Cortex of kidney (tissue), 1 donor: ENCODE data around the gene PTPRE.

Source experiments
- DNase-seq: peaks from one replicate; lab custom pipeline; 2025; lab: John Stamatoyannopoulos, UW

PTPRE gene

DNA sequence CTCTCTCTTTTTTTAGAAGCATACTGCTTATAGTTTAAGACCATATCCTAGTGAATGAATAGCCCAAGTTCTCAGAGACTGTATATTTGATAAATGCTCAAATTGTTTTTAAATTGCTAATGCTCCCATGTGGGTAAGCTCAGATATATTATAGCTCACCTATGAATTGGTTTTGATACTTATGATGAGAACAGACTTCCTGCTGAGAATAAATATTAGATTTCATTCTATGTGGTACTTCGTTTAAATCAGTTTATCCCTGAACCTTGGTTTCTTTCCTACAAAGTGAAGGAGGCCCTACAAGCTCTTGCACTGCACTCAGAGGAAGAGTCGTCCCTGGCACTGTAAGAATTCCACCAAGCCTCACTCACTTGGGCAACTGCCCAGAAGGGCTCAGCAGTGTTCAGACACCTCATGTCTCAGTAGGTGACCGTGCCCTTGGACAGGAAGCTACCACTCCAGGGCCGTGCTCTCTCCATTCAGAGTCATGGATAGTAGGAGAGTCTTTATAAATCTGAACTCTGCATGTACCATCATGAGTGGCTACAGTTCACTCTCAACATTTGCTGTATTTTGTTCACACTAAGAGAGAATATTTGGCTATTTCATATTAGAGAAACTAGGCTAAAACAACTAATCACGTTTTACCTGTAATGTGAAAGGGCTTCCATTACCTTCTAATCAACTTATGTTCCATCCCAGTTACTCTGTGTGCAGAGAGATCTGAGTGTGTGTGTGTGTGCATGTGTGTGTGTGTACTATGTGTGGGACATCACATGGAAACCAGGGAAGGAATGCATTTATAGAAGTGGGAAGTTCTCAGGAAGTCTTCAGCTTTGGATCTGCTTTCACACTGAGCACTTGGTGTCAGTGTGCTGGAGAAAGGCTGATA is 93.8 kb downstream of the PTPRE start:
- no peak for DNase-seq

- DNase-seq: no peak
Observed at GRCh38 chr10:128001363-128001745, 94.5 kb downstream of the PTPRE start.

GRCh38 chr10:128001849-128002248 is 94.9 kb downstream of the PTPRE start:
- no peak for DNase-seq

- no peak for DNase-seq
Observed at GRCh38 chr10:128003521-128003920, 96.6 kb downstream of the PTPRE start.

DNA sequence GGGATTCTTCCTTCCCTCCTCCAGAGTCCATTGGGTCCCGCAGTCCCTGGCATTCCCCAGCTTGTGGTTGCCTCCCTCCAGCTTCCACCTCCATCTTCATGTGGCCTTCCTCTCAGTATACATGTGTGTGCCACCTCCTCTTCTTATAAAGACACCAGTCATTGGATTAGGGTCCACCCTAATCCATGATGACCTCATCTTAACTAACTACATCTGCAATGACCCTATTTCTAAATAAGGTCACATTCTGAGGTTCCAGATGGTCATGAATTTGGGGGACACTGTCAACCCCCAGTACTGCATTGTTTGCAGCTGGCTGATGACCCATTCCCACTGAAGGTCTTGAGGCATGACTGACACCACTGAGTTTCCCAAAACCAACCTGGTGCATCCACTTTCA is 99.0 kb downstream of the PTPRE start:
- DNase-seq: no peak

DNA sequence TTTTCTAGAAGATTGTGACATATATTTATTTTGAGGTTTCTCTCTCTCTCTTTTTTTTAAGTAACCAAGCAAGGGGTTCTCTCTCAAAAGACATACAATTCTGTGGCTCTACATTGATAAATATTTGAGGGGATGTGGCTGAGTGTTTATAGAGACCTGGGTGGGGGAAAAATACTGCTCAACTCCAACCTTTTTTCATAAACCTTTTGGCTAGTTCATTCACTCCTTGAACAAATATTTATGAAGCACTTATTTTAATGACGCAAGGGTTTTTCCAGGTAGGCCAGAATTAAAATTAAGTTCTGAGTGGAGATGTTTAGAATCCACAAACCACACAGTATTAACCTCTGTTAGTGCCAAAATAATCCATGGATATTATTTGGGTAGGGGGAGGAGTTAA is 100.2 kb downstream of the PTPRE start:
- DNase-seq: no peak

GRCh38 chr10:128007971-128008370 is 101.1 kb downstream of the PTPRE start:
- no peak for DNase-seq

DNA sequence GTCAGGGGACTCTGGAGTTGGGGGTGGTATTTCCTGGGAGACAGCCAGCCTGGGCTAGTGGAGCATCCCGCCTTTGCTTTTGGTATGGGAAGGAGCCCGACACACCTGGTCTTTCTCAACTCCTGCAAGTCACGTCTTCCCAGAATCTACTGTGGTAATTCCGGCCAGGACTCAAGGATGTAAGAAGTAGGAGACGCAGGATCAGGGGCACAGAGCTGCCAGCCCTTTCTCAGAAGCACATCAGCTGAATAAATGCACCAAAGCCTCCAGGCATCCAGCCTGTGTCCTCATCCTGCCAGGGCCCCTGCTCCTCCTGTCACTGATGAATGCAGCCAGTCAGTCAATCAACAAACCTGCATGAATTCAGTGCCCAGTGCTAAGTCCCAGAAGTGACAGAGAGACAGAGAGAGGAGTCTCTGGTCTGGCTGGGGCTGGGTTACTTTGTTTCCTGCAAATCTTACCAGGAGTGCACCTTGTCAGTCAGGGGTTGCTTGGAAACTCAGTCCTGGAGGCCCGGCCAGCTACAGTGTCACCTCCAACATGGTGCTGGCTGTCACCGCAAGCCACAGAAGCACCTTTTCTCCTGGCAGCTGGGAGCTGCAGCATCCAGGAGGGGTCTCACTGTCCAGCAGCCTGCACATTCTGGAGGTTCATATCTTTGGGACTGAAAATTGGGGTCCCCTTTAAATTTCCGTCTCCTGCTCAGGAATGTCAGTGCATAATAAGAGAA is 101.8 kb downstream of the PTPRE start:
- DNase-seq: no peak

DNA sequence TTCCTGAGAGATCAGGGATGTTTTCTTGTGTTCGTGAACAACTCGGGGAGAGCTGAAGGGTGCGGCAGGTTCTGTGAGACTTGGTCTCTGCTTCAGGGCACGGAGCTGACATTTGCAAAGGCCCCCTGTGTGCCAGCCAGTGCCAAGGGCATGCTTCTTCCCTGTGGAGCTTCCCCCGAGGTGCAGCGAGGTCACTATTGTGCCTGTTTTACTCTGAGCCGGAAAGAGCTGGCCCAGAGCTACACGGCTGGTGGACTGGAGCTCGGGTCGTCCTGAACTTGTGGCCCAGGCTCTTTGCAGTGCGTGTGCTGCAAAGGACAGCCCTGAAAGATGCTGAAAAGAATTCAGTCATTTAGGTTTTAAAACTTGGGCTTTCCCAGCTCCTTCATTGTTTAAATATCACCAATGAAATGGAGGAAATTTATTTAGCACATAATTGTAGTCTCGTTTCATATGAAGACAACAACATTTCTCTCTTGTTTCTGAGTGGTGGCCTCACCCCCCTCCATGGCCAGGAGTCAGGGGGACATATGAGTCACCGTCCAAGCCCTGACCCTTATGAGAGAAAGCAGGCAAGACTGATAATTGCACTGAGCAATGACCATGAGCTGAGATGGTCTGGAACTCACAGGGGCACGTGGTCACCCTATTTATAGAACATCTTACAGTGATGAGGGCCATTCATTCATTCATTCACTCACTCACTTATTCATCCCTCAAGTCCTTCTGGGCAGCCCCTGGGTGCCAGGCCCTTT is 102.6 kb downstream of the PTPRE start:
- DNase-seq: no peak

DNA sequence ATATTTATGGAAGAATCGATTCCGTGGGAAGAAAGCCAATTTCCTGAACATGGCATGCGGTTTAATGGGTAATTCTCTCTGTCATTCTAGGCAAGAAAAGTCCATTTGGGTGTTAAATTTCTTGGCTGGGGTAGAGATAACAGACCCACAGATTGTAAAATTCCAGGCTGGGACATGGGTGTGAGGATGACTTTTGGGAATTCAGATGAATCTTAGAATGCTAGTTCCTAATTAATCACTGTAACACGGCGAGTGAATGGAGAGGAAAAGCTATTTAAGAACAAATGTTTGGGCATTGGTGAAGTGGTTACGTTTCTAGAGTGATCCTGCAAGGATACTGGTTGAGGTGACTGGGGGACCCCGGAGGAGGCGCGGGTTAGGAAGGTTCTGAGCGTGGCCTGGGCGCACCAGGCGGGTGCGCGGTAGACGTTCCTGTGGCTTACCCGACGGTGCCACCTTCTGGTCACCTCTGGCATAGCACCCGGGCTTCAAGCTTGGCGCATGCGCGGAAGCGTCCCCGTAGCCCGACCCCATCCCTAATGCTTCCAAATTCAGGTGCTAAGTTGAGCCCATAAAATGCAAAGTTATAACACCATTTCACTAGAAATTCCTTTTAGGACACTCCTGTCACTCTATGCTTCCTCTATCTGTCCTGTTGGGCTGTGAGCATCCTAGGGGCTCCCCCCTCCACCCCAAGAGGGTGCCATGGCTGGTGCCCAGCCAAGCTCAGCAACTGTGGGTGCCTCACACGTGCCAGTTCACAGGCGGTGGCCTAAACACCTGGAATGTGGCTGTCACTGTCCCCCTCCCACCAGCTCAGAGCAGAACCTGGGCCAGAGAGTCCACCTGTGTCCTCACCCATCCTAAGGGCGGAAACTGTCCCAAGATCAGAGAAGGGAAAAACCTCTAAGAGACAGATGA is 104.4 kb downstream of the PTPRE start:
- DNase-seq: no peak

GRCh38 chr10:128013626-128014025 is 106.7 kb downstream of the PTPRE start:
- no peak for DNase-seq

- no peak for DNase-seq
Observed at GRCh38 chr10:128014236-128014635, 107.3 kb downstream of the PTPRE start.

DNA sequence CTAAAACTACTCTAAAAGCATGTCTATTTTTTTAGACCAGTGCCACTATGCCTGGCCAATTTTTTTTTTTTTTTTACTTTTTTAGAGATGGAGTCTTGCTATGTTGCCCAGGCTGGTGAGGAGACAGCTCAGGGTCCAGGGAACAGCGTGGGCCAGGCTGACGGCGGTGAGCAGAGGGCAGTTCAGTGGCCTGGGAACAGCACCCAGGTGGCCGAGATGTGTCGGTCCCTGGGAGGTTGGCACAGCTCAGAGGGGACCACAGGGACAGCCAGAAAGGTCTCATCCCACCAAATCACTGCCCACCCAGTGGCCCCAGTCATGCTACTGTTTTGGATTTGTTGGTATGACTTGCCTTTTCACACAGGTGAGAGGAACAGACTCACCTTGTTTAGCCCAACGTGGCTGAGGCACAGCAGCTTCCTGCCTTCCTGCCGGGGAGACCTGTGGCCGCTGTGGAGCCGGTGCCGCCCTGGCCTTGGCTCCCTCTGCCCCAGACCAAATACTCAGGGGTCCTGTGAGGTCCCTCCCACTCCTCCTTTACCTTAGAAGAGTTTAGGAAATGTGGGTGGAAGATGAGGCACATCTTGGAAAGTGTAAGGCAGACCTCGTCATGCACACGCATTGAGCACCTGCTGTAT is 109.6 kb downstream of the PTPRE start:
- no peak for DNase-seq

GRCh38 chr10:128017822-128018221 is 110.9 kb downstream of the PTPRE start:
- DNase-seq: no peak

DNA sequence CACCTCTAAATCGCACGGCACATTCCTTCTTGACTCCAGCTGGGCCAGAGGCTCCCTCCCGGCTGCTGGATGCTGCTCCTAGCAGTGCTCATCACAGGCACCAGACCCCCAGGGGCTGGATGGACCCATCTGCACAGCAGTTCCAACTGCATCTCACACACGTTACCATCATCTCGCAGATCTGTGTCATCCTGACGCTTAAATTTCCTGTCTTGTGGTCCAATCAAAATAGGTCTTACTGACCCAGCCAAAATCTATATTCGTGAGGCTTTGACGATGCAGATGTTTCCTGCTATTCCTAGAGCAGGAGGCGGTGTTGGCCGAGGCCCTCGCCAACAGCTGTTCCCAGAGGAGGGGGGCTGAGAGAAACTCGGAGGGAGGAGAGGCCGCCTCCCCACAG is 111.3 kb downstream of the PTPRE start:
- no peak for DNase-seq

GRCh38 chr10:128018691-128019090 is 111.8 kb downstream of the PTPRE start:
- no peak for DNase-seq

GRCh38 chr10:128022261-128023196 is 115.6 kb downstream of the PTPRE start:
- no peak for DNase-seq

DNA sequence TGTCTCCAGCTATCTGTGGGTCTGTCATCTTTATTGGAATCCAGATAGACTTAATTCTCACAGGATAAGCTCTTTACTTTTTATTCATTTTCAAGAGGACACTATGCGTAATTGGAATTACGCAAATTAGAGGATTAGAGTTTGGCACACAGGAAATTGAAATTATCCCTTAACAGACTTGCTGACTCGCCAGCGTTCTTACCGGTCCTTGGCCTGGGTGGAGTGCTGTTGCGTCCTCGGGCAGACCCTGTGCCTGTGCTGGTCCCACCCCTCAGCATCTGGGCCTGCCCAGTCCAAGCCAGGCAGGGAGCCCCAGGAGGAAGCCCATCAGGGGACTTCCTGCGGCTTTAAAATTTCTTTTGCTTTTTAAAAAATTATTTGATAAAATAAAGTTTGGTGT is 117.5 kb downstream of the PTPRE start:
- no peak for DNase-seq

- DNase-seq: no peak
Observed at GRCh38 chr10:128025437-128025836, 118.5 kb downstream of the PTPRE start.

DNA sequence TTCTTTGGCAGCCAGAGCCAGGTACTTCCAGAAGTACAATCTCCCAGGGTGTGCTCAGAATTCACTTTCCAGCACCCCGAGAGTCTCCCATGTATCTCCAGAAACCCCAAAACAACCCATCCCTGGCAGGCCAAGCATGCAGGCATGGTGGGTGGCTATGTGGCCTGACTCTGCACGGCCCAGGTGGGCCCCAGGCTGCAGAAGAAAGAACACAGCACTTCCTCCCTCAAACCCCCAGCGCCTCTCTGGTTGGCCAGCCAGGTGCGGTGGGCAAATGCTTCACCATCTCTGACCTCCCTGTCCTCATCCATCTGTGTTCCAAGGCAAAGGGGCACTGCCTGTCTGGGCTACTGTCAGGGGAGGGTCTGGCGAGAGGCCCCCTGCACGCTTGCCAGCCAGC is 119.0 kb downstream of the PTPRE start:
- no peak for DNase-seq
